ENCODE data around the gene TRPM8. TPM values are rescaled to one million over a fixed set of nuclear protein-coding genes. Genes with fewer than 3 reads are reported as not detected.

The TRPM8 gene
- total RNA-seq, 1 donor from 2014 or later: 0.60 TPM

DNA sequence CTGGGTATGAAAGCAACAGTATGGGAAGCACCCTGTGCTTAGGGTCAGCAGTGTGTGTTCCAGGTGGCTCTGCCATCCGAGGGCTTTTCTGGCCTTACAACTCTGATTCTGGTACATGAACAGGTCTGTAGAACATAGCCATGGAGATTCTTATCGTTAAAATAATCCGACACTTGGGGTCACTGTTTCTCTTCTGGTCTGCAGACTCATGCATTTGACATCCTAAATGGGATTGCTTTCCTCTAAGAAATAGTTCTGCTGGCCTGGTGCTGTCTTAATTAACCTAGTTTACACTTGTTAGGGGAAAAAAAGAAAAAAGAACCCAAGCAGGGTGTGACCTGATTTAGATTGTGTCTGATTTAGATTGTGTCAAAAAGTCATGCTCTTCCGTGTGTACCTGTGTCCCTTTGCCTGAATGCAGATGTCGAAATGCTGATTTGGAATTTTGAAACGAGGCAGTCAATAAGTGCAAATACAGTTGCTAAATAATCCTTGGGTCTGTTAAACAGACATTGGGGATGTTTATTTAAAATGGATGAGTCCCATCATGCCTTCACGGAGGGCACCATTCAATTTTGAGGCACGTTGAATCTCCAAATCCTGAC is 59.6 kb downstream of the TRPM8 start:
- no peak overlapping the region for H3K4me3 Mint-ChIP-seq
- peak overlapping the region; percentile 28 for H3K27ac Mint-ChIP-seq
- H3K4me1 Mint-ChIP-seq (ENCODE audit: unreplicated experiment): peaks cover 29% of the 10 kb centered on the region
- no peaks in the 10 kb centered on the region for H3K9me3 Mint-ChIP-seq
- DNase-seq (ENCODE audit: extremely low spot score, unreplicated experiment): no peak
- no peaks in the 10 kb centered on the region for H3K27me3 Mint-ChIP-seq
- H3K36me3 Mint-ChIP-seq: no peaks in the 10 kb centered on the region
- TF ChIP-seq, protein P1, sequence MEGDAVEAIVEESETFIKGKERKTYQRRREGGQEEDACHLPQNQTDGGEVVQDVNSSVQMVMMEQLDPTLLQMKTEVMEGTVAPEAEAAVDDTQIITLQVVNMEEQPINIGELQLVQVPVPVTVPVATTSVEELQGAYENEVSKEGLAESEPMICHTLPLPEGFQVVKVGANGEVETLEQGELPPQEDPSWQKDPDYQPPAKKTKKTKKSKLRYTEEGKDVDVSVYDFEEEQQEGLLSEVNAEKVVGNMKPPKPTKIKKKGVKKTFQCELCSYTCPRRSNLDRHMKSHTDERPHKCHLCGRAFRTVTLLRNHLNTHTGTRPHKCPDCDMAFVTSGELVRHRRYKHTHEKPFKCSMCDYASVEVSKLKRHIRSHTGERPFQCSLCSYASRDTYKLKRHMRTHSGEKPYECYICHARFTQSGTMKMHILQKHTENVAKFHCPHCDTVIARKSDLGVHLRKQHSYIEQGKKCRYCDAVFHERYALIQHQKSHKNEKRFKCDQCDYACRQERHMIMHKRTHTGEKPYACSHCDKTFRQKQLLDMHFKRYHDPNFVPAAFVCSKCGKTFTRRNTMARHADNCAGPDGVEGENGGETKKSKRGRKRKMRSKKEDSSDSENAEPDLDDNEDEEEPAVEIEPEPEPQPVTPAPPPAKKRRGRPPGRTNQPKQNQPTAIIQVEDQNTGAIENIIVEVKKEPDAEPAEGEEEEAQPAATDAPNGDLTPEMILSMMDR (conservative IDR thresholded peaks at IDR 0.05): peak; percentile 76

DNA sequence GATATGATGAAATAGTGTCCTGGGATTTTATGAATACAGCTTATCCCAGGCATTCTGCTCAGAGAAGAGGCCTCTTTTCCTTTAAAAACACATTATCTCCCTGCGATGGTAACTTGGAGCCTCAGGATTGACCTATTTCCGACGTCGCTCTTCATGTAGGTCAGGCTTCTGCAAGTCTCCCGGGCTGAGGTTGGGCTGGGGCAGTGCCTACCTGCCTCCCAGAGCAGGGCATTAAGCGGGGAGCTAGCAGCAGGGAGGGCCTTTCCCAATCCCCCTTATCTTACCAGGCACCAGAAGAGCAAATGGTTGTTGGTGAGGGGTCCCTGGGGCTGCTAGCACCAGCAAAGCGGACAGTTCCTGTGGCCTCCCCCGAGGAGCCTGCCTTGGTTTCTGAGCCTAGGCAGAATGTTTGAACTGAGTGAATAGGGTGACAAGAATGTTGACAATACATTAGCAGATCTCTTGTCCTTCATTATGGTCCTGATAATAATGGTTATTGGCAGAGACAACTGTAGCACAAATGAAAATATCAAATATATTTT is 60.2 kb downstream of the TRPM8 start:
- Mint-ChIP-seq H3K27me3 (no peaks in the 10 kb centered on the region), H3K9me3 (no peaks in the 10 kb centered on the region), H3K27ac (no peak overlapping the region), H3K4me1 (ENCODE audit: unreplicated experiment) (peaks cover 35% of the 10 kb centered on the region), H3K36me3 (no peaks in the 10 kb centered on the region), H3K4me3 (no peak overlapping the region)
- TF ChIP-seq, protein P1 (conservative IDR thresholded peaks at IDR 0.05): no peak
- DNase-seq (ENCODE audit: extremely low spot score, unreplicated experiment): no peak

DNA sequence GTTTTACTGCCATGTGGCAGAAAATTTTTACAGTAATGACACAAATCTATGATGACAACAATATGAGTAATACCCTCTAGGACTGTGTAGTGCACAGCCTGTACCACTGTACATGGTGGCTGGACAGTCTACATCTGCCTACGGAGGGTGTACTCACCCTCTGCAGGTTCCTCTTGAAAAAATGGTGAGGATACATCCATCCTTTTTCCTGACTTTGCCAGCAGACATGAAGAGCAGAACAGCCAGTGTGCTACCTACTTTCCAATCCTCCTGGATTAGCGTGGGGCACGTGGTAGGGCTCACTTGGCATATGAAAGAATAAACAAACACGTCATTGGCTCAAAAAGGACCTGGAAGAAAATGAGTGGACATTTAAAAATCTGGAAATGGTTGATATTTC is 62.6 kb downstream of the TRPM8 start:
- no peak for DNase-seq (ENCODE audit: extremely low spot score, unreplicated experiment)
- peaks cover 4% of the 10 kb centered on the region for H3K27me3 Mint-ChIP-seq
- no peaks in the 10 kb centered on the region for H3K36me3 Mint-ChIP-seq
- H3K27ac Mint-ChIP-seq: no peak overlapping the region
- no peak overlapping the region for H3K4me3 Mint-ChIP-seq
- H3K4me1 Mint-ChIP-seq (ENCODE audit: unreplicated experiment): peaks cover 28% of the 10 kb centered on the region
- H3K9me3 Mint-ChIP-seq: peaks cover 8% of the 10 kb centered on the region
- TF ChIP-seq, protein P1 (conservative IDR thresholded peaks at IDR 0.05): no peak

- Mint-ChIP-seq H3K36me3 (no peaks in the 10 kb centered on the region), H3K27ac (peak overlapping the region; percentile 16), H3K9me3 (peaks cover 8% of the 10 kb centered on the region), H3K4me3 (no peak overlapping the region), H3K27me3 (peaks cover 4% of the 10 kb centered on the region), H3K4me1 (ENCODE audit: unreplicated experiment) (peaks cover 26% of the 10 kb centered on the region)
- DNase-seq (ENCODE audit: extremely low spot score, unreplicated experiment): no peak
- TF ChIP-seq, protein P1 (conservative IDR thresholded peaks at IDR 0.05): no peak
Measured at GRCh38 chr2:233980955-233981561, 63.9 kb downstream of the TRPM8 start.

GRCh38 chr2:233981574-233982420 is 64.6 kb downstream of the TRPM8 start:
- peaks cover 22% of the 10 kb centered on the region for H3K4me1 Mint-ChIP-seq (ENCODE audit: unreplicated experiment)
- no peak overlapping the region for H3K27ac Mint-ChIP-seq
- no peaks in the 10 kb centered on the region for H3K36me3 Mint-ChIP-seq
- H3K27me3 Mint-ChIP-seq: peaks cover 4% of the 10 kb centered on the region
- TF ChIP-seq, protein P1 (conservative IDR thresholded peaks at IDR 0.05): no peak
- H3K9me3 Mint-ChIP-seq: peaks cover 8% of the 10 kb centered on the region
- no peak for DNase-seq (ENCODE audit: extremely low spot score, unreplicated experiment)
- no peak overlapping the region for H3K4me3 Mint-ChIP-seq

All from type B pancreatic cell (in vitro differentiated cells).